IMR-90 (cell line): Measurements from ENCODE around the gene IL18. TPM values are rescaled to one million over a fixed set of nuclear protein-coding genes. Genes with fewer than 3 reads are reported as not detected.

Experiments used
- ATAC-seq: fragments of 200-7000 bp; cut with Tn5 transposase; 2 replicates; pipeline ENCODE4 v1.9.1; 2020; ENCODE audit warnings: low read depth, mild to moderate bottlenecking, moderate library complexity
- BruUV-seq: library from RNA; stranded (reverse); fragments of 400-500 nt; replicated peaks from 2 replicates; lab custom pipeline; 2021; lab: Mats Ljungman, UMichigan
- CTCF ChIA-PET: fragments of 300-600 bp; formaldehyde crosslinking; extraction: SDS; loops from one replicate; lab custom pipeline; 2021; ENCODE audit warnings: antibody characterized with exemption; lab: Yijun Ruan, JAX
- POLR2A ChIA-PET: fragments of 300-600 bp; sonication (Branson Sonifier 250); formaldehyde crosslinking; loops from one replicate; lab custom pipeline; 2022; ENCODE audit warnings: antibody characterized with exemption; ENCODE audit not compliant: unreplicated experiment; lab: Charles Lee
- DNase-seq: peaks from one replicate; pipeline ENCODE4 v3.0.0; 2013
- H2AFZ ChIP-seq: replicated peaks from 2 replicates; pipeline ENCODE3; 2013; ENCODE audit warnings: low read length, mild to moderate bottlenecking; ENCODE audit not compliant: poor library complexity
- H2AK5ac ChIP-seq: 2 replicates; pipeline ENCODE4 v1.6.1; 2013; ENCODE audit warnings: low read depth, low read length, inconsistent platforms
- H2AK9ac ChIP-seq: replicated peaks from 2 replicates; pipeline ENCODE3; 2013; ENCODE audit warnings: mild to moderate bottlenecking, low read depth, low read length, moderate library complexity; ENCODE audit not compliant: poor library complexity
- H2BK120ac ChIP-seq: 2 replicates; pipeline ENCODE4 v1.6.1; 2013; ENCODE audit warnings: low read depth, low read length, inconsistent platforms
- H2BK15ac ChIP-seq: 3 replicates; pipeline ENCODE4 v1.6.1; 2013; ENCODE audit warnings: low read depth, low read length, inconsistent platforms
- H2BK20ac ChIP-seq: 2 replicates; pipeline ENCODE4 v1.6.1; 2013; ENCODE audit warnings: low read depth, mild to moderate bottlenecking, inconsistent platforms, low read length, moderate library complexity
- H2BK5ac ChIP-seq: 2 replicates; pipeline ENCODE4 v1.6.1; 2013; ENCODE audit warnings: mild to moderate bottlenecking, low read depth, low read length, inconsistent platforms; ENCODE audit not compliant: poor library complexity, severe bottlenecking
- H3K14ac ChIP-seq: replicated peaks from 2 replicates; pipeline ENCODE4 v1.6.1; 2013; ENCODE audit warnings: low read depth, low read length, inconsistent platforms
- H3K18ac ChIP-seq: 2 replicates; pipeline ENCODE4 v1.6.1; 2013; ENCODE audit warnings: low read depth, low read length, control low read depth
- H3K23ac ChIP-seq: 2 replicates; pipeline ENCODE4 v1.6.1; 2013; ENCODE audit warnings: low read depth, low read length, inconsistent platforms
- H3K27ac ChIP-seq: 2 replicates; pipeline ENCODE4 v1.5.1; 2013; ENCODE audit warnings: mild to moderate bottlenecking, control low read depth, low read length; ENCODE audit not compliant: insufficient read depth
- H3K27me3 ChIP-seq: 2 replicates; pipeline ENCODE4 v1.6.1; 2013; ENCODE audit warnings: low read length; ENCODE audit not compliant: control insufficient read depth, insufficient read depth
- H3K36me3 ChIP-seq: 2 replicates; pipeline ENCODE4 v1.6.1; 2013; ENCODE audit warnings: low read length, mixed read lengths; ENCODE audit not compliant: control insufficient read depth, insufficient read depth
- H3K4ac ChIP-seq: 2 replicates; pipeline ENCODE4 v1.6.1; 2013; ENCODE audit warnings: low read depth, low read length, inconsistent platforms
- H3K4me1 ChIP-seq: 2 replicates; pipeline ENCODE4 v1.6.1; 2013; ENCODE audit warnings: low read length, mixed read lengths; ENCODE audit not compliant: control insufficient read depth, insufficient read depth
- H3K4me2 ChIP-seq: 2 replicates; pipeline ENCODE4 v1.6.1; 2013; ENCODE audit warnings: low read depth, mild to moderate bottlenecking, control low read depth, low read length, moderate library complexity
- H3K4me3 ChIP-seq: 2 replicates; pipeline ENCODE4 v1.5.1; 2013; ENCODE audit warnings: low read depth, mild to moderate bottlenecking, control low read depth, low read length, moderate library complexity; ENCODE audit not compliant: insufficient read depth
- H3K56ac ChIP-seq: 2 replicates; pipeline ENCODE4 v1.6.1; 2013; ENCODE audit warnings: low read length, inconsistent platforms; ENCODE audit not compliant: insufficient read depth; ENCODE audit errors: extremely low read depth
- H3K79me1 ChIP-seq, 2 experiments: 2 replicates each; pipeline ENCODE4 v1.6.1; 2013; ENCODE audit warnings: low read length in 2 of 2, inconsistent platforms in 1 of 2, low read depth in 1 of 2
- H3K9ac ChIP-seq: 2 replicates; pipeline ENCODE4 v1.6.1; 2013; ENCODE audit warnings: low read depth, low read length, control low read depth
- H3K9me1 ChIP-seq: 2 replicates; pipeline ENCODE4 v1.6.1; 2013; ENCODE audit warnings: low read length, inconsistent platforms; ENCODE audit not compliant: insufficient read depth
- H3K9me3 ChIP-seq: 2 replicates; pipeline ENCODE4 v1.6.1; 2013; ENCODE audit warnings: low read length; ENCODE audit not compliant: control insufficient read depth, insufficient read depth
- H4K20me1 ChIP-seq: 2 replicates; pipeline ENCODE4 v1.6.1; 2013; ENCODE audit warnings: low read length, inconsistent platforms; ENCODE audit not compliant: insufficient read depth
- H4K5ac ChIP-seq: 2 replicates; pipeline ENCODE4 v1.6.1; 2013; ENCODE audit warnings: mild to moderate bottlenecking, low read depth, low read length, control low read depth
- H4K8ac ChIP-seq, 2 experiments: 2 replicates each; pipeline ENCODE4 v1.6.1; 2013; ENCODE audit warnings: low read depth in 2 of 2, low read length in 2 of 2, control low read depth in 1 of 2, inconsistent platforms in 1 of 2
- H4K91ac ChIP-seq: 2 replicates; pipeline ENCODE4 v1.6.1; 2013; ENCODE audit warnings: low read depth, low read length, inconsistent platforms; ENCODE audit not compliant: insufficient read depth
- BHLHE40 ChIP-seq: fragments of 150-350 bp; IDR thresholded peaks from 2 replicates; pipeline ENCODE4 v1.6.1; 2016; ENCODE audit warnings: mild to moderate bottlenecking, low read depth, low read length
- CEBPB ChIP-seq: IDR thresholded peaks from 2 replicates; pipeline ENCODE4 v1.6.1; 2012; ENCODE audit warnings: low read depth, low read length, improper control_type of control experiment
- CHD1 ChIP-seq: IDR thresholded peaks from 2 replicates; pipeline ENCODE4 v1.6.1; 2012; ENCODE audit warnings: low read depth, low read length, improper control_type of control experiment
- FOS ChIP-seq: fragments of 150-350 bp; IDR thresholded peaks from 2 replicates; pipeline ENCODE4 v1.6.1; 2016; ENCODE audit warnings: low read depth, low read length
- MAFK ChIP-seq: IDR thresholded peaks from 2 replicates; pipeline ENCODE4 v1.6.1; 2012; ENCODE audit warnings: low read depth, low read length, improper control_type of control experiment
- MAZ ChIP-seq: IDR thresholded peaks from 2 replicates; pipeline ENCODE4 v1.6.1; 2012; ENCODE audit warnings: low read depth, mild to moderate bottlenecking, low read length, improper control_type of control experiment, moderate library complexity, borderline replicate concordance
- MXI1 ChIP-seq: IDR thresholded peaks from 2 replicates; pipeline ENCODE4 v1.6.1; 2012; ENCODE audit warnings: low read depth, mild to moderate bottlenecking, low read length, moderate library complexity, borderline replicate concordance
- NFE2L2 ChIP-seq: fragments of 150-350 bp; IDR thresholded peaks from 2 replicates; pipeline ENCODE4 v1.6.1; 2016; ENCODE audit warnings: low read depth, mild to moderate bottlenecking, low read length
- POLR2A ChIP-seq: IDR thresholded peaks from 2 replicates; pipeline ENCODE4 v1.6.1; 2012; ENCODE audit warnings: mild to moderate bottlenecking, low read depth, low read length
- RAD21 ChIP-seq: IDR thresholded peaks from 2 replicates; pipeline ENCODE4 v1.6.1; 2012; ENCODE audit warnings: low read length, improper control_type of control experiment
- RCOR1 ChIP-seq: IDR thresholded peaks from 2 replicates; pipeline ENCODE4 v1.6.1; 2012; ENCODE audit warnings: mild to moderate bottlenecking, low read length, improper control_type of control experiment; ENCODE audit not compliant: insufficient replicate concordance
- RFX5 ChIP-seq: IDR thresholded peaks from 2 replicates; pipeline ENCODE4 v1.8.0; 2012; ENCODE audit warnings: low read depth, mild to moderate bottlenecking, low read length, moderate library complexity
- SMC3 ChIP-seq: fragments of 150-350 bp; IDR thresholded peaks from 2 replicates; pipeline ENCODE4 v1.6.1; 2016; ENCODE audit warnings: low read depth, mild to moderate bottlenecking, antibody characterized with exemption, low read length, moderate library complexity
- WGBS, 2 experiments: methylation state at CpG; one replicate each; pipeline versions ENCODE4 v1.1.5 to v1.1.7; 2013; ENCODE audit warnings: missing lambda C conversion rate in 2 of 2; ENCODE audit not compliant: insufficient read length in 1 of 2; ENCODE audit errors: extremely low coverage in 2 of 2; 5-methylcytosine and 5-hydroxymethylcytosine counted together
- dilution Hi-C: fragments of 300-500 bp; cut with HindIII; formaldehyde crosslinking; loops from one replicate; pipeline ENCODE4 v1.14.3; 2018; ENCODE audit warnings: low sequenced_read_pairs; ENCODE audit not compliant: unreplicated experiment
- in situ Hi-C: fragments of 300-500 bp; cut with MboI; formaldehyde crosslinking; loops from 3 replicates; pipeline ENCODE4 v1.14.3; 2019; ENCODE audit warnings: low sequenced_read_pairs, inconsistent platforms, mixed read lengths
- intact Hi-C: fragments of 100-400 bp; cut with micrococcal nuclease; formaldehyde crosslinking; loops from 2 replicates; pipeline ENCODE4 v1.10.0; 2022
- polyA plus RNA-seq, 3 experiments: library from polyadenylated mRNA; depleted of rRNA; stranded (reverse); fragments of >200 nt; gene quantifications; 2 replicates each; pipeline ENCODE4 v1.2.3, GENCODE V29; 2012; ENCODE audit warnings: low replicate concordance in 1 of 3
- total RNA-seq: library from RNA; depleted of rRNA; stranded (reverse); fragments of >200 nt; gene quantifications from 2 replicates; pipeline ENCODE4 v1.2.3, GENCODE V29; 2012
- TF ChIP-seq, protein P1 (sequence below): fragments of 150-350 bp; IDR thresholded peaks from 2 replicates; pipeline ENCODE4 v1.6.1; 2016; ENCODE audit warnings: low read depth, mild to moderate bottlenecking, low read length, moderate library complexity, borderline replicate concordance
- TF ChIP-seq, protein P2 (sequence below): conservative IDR thresholded peaks from 2 replicates; pipeline ENCODE4 v1.5.1; 2012; ENCODE audit warnings: mild to moderate bottlenecking, low read depth, low read length, improper control_type of control experiment
- TF ChIP-seq, protein P3 (sequence below): fragments of 150-350 bp; IDR thresholded peaks from 2 replicates; pipeline ENCODE4 v1.6.1; 2017; ENCODE audit warnings: mild to moderate bottlenecking, antibody characterized with exemption, low read length, low read depth

The IL18 gene
- total and polyA plus RNA-seq, 2 of the 4 experiments (the other 2 are of a cell fraction): 0.54 to 0.96 TPM

DNA sequence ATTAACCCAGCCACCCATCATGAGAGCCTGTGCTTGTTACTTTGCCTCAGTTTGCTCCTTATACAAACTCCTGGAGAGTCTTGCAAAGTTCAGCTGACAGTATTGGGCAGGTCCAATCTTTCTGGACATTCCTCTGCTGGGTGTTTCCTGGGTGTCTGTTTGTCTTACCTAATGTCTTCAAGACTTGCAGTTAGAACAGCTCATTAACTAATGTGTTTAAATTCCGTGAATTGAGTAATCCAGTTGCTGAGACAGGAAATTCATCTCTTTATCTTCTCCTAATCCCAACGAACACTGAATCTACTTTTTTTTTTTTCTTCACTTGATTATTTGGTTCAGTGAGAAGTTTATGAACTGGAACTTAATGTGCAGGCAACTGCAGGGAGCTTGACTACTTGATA, 32.1 kb upstream of the IL18 start:
- Histone ChIP-seq H4K8ac (no peak overlapping the region), H2BK20ac (no peak overlapping the region), H4K20me1 (no peaks in the 10 kb centered on the region), H3K9me3 (no peaks in the 10 kb centered on the region), H2BK15ac (no peak overlapping the region), H2BK5ac (no peak overlapping the region), H3K36me3 (no peaks in the 10 kb centered on the region), H2BK120ac (no peak overlapping the region), H3K9me1 (no peaks in the 10 kb centered on the region; the same call in 1 of the 2 replicates), H4K91ac (no peak overlapping the region), H2AFZ (no peak overlapping the region), H3K4me1 (peaks cover 2% of the 10 kb centered on the region; the same call in 1 of the 2 replicates), H3K23ac (no peak overlapping the region), H3K27ac (no peak overlapping the region), H4K5ac (no peak overlapping the region), H3K4me3 (no peak overlapping the region), H2AK5ac (no peak overlapping the region), H3K9ac (no peak overlapping the region), H3K14ac (no peak overlapping the region), H3K4ac (no peak overlapping the region), H3K56ac (no peak overlapping the region), H3K79me1 (no peaks in the 10 kb centered on the region), H3K4me2 (no peak overlapping the region), H3K27me3 (no peaks in the 10 kb centered on the region; the same call in 1 of the 2 replicates), H2AK9ac (no peak overlapping the region), H3K18ac (no peak overlapping the region)
- in situ Hi-C loops (no loop called here), dilution Hi-C loops (no loop called here), intact Hi-C loops (no loop called here)
- BruUV-seq: no TSS peak
- TF ChIP-seq POLR2A (no peak), RFX5 (no peak), BHLHE40 (no peak), MAZ (no peak), CEBPB (no peak), FOS (no peak), CHD1 (no peak), MXI1 (no peak), RAD21 (no peak), NFE2L2 (no peak), SMC3 (no peak), RCOR1 (no peak), MAFK (no peak)
- TF ChIP-seq, protein P1, sequence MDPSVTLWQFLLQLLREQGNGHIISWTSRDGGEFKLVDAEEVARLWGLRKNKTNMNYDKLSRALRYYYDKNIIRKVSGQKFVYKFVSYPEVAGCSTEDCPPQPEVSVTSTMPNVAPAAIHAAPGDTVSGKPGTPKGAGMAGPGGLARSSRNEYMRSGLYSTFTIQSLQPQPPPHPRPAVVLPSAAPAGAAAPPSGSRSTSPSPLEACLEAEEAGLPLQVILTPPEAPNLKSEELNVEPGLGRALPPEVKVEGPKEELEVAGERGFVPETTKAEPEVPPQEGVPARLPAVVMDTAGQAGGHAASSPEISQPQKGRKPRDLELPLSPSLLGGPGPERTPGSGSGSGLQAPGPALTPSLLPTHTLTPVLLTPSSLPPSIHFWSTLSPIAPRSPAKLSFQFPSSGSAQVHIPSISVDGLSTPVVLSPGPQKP: no peak
- TF ChIP-seq, protein P2, sequence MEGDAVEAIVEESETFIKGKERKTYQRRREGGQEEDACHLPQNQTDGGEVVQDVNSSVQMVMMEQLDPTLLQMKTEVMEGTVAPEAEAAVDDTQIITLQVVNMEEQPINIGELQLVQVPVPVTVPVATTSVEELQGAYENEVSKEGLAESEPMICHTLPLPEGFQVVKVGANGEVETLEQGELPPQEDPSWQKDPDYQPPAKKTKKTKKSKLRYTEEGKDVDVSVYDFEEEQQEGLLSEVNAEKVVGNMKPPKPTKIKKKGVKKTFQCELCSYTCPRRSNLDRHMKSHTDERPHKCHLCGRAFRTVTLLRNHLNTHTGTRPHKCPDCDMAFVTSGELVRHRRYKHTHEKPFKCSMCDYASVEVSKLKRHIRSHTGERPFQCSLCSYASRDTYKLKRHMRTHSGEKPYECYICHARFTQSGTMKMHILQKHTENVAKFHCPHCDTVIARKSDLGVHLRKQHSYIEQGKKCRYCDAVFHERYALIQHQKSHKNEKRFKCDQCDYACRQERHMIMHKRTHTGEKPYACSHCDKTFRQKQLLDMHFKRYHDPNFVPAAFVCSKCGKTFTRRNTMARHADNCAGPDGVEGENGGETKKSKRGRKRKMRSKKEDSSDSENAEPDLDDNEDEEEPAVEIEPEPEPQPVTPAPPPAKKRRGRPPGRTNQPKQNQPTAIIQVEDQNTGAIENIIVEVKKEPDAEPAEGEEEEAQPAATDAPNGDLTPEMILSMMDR: no peak
- TF ChIP-seq, protein P3, sequence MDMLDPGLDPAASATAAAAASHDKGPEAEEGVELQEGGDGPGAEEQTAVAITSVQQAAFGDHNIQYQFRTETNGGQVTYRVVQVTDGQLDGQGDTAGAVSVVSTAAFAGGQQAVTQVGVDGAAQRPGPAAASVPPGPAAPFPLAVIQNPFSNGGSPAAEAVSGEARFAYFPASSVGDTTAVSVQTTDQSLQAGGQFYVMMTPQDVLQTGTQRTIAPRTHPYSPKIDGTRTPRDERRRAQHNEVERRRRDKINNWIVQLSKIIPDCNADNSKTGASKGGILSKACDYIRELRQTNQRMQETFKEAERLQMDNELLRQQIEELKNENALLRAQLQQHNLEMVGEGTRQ: no peak
- WGBS, 2 experiments: no CpG with 5 or more reads among the region's 2 CpGs
- ChIA-PET POLR2A (no interaction called here), CTCF (interaction anchor here (0.7 kb wide), 1 partner anchor 37 kb away, joined by 3 read pairs; no protein-coding TSS in a partner anchor)
- ATAC-seq (peak; percentile 11; the same call in 1 of the 2 replicates), DNase-seq (no peak)
